Measurements from ENCODE around the gene CRYGS.
A peak's percentile ranks its signal among the peaks of the same experiment; 100 is the strongest.

Gene CRYGS

GRCh38 chr3:186523022-186523421 lies 21.2 kb downstream of the CRYGS start:
- no peak for DNase-seq (ENCODE audit: extremely low spot score)
- TF ChIP-seq, protein P1, sequence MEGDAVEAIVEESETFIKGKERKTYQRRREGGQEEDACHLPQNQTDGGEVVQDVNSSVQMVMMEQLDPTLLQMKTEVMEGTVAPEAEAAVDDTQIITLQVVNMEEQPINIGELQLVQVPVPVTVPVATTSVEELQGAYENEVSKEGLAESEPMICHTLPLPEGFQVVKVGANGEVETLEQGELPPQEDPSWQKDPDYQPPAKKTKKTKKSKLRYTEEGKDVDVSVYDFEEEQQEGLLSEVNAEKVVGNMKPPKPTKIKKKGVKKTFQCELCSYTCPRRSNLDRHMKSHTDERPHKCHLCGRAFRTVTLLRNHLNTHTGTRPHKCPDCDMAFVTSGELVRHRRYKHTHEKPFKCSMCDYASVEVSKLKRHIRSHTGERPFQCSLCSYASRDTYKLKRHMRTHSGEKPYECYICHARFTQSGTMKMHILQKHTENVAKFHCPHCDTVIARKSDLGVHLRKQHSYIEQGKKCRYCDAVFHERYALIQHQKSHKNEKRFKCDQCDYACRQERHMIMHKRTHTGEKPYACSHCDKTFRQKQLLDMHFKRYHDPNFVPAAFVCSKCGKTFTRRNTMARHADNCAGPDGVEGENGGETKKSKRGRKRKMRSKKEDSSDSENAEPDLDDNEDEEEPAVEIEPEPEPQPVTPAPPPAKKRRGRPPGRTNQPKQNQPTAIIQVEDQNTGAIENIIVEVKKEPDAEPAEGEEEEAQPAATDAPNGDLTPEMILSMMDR (IDR thresholded peaks at IDR 0.05; ENCODE audit: control extremely low read depth, extremely low read depth, low read depth, missing control alignments): no peak
- POLR2A ChIA-PET: no interaction called here
- CTCF ChIA-PET: interaction anchor here (0.8 to 7.8 kb wide), 7 partner anchors 10 to 280 kb away, joined by 3 to 68 read pairs (median 3); no protein-coding TSS in a partner anchor

- ChIA-PET POLR2A (interaction anchor here (0.6 to 2.9 kb wide), 2 partner anchors 13 to 14 kb away, joined by 3 to 10 read pairs; no protein-coding TSS in a partner anchor), CTCF (interaction anchor here (1.2 to 7.8 kb wide), 6 partner anchors 8 to 262 kb away, joined by 3 to 68 read pairs (median 31); no protein-coding TSS in a partner anchor)
- TF ChIP-seq, protein P1 (IDR thresholded peaks at IDR 0.05; ENCODE audit: control extremely low read depth, extremely low read depth, low read depth, missing control alignments): no peak
- peak; percentile 59 for DNase-seq (ENCODE audit: extremely low spot score)
These were observed 23.0 kb downstream of the CRYGS start for GRCh38 chr3:186520957-186521842.

- TF ChIP-seq, protein P1 (IDR thresholded peaks at IDR 0.05; ENCODE audit: control extremely low read depth, extremely low read depth, low read depth, missing control alignments): no peak
- no peak for DNase-seq (ENCODE audit: extremely low spot score)
- ChIA-PET POLR2A (interaction anchor here (2.9 kb wide), 1 partner anchor 14 kb away, joined by 10 read pairs; no protein-coding TSS in a partner anchor), CTCF (interaction anchor here (1.2 to 7.8 kb wide), 6 partner anchors 8 to 577 kb away, joined by 3 to 68 read pairs (median 31); no protein-coding TSS in a partner anchor)
These were observed 23.7 kb downstream of the CRYGS start for GRCh38 chr3:186520431-186520830.

DNA sequence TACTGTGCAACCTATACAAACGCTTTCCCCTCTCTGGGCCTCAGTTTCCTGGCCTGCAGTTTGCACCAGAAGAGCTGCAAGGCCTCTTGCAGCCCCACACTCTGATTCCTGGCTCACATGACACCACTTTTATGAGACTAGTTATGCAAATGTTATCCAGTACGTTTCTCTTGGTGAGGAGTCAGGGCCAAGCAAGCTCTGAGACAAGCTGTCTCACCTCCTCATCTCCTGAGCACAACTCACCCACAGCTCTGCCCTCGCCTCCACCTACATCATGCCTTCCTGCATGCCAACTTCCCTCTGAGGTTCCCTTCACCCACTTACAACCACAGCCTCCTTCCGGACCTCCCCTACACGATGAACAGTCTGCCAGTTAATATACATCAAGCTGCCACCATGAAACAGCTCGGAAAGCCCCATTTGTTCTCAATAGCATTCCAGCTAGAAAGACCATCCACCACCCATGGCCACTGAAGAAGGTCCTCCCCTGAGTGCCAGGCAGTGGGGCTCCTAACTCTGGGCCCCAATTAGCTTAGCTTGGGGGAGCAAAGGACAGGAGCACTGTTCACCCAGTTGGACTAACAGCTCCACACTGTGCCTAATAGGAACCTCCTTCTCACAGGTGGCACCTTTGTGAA lies 25.0 kb downstream of the CRYGS start:
- TF ChIP-seq, protein P1 (IDR thresholded peaks at IDR 0.05; ENCODE audit: control extremely low read depth, extremely low read depth, low read depth, missing control alignments): no peak

DNA sequence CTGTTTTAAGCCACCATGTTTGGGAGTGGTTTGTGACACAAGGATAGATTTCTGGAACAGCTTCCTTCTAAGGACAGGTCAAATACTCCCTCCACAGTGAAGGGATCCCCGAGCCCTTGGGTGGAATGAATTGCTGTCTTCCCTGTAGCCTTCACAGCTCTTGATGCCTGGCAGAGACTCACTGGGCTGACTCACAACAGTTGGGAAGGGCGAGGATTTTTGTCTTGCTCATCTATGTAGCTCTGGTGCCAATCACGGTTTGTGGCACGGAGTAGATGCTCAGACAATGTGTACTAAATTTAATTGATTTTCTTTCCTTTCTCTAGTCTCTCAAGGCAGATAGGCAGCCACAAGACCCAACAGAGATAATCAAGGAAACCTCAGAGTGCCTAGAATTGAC lies 27.0 kb downstream of the CRYGS start:
- no peak for DNase-seq (ENCODE audit: extremely low spot score)
- CTCF ChIA-PET: interaction anchor here (1.0 to 7.8 kb wide), 8 partner anchors 9 to 574 kb away, joined by 3 to 68 read pairs (median 10); no protein-coding TSS in a partner anchor
- TF ChIP-seq, protein P1 (IDR thresholded peaks at IDR 0.05; ENCODE audit: control extremely low read depth, extremely low read depth, low read depth, missing control alignments): no peak
- POLR2A ChIA-PET: interaction anchor here (0.7 kb wide), 1 partner anchor 17 kb away, joined by 3 read pairs; no protein-coding TSS in a partner anchor

More for the DNA sequence above, 25.0 kb downstream of the CRYGS start:
- POLR2A ChIA-PET: interaction anchor here (0.7 to 2.9 kb wide), 4 partner anchors 8 to 15 kb away, joined by 3 to 10 read pairs (median 4); no protein-coding TSS in a partner anchor
- CTCF ChIA-PET: interaction anchor here (1.0 to 7.8 kb wide), 14 partner anchors 8 to 575 kb away, joined by 3 to 68 read pairs (median 6); no protein-coding TSS in a partner anchor
- no peak for DNase-seq (ENCODE audit: extremely low spot score)

DNA sequence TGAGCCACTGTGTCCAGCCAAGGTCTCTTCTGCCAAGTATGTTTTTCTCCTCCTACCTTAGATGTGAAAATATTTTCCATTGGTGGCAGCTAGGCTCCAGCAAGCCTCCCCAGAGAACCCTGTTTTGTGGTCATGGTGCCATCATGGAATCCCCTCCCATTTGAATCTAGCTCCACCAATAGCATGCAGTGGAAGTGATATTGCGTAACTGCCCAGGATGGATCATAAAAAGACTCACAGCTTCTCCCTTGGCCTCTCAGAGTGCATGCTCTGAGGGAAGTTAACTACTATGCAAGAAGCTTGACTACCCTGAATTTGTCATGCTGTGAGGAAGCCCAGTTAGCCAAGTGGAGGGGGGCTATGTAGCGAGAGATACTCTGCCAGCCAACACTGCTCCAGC lies 27.5 kb downstream of the CRYGS start:
- no peak for DNase-seq (ENCODE audit: extremely low spot score)
- POLR2A ChIA-PET: interaction anchor here (0.7 kb wide), 1 partner anchor 18 kb away, joined by 3 read pairs; no protein-coding TSS in a partner anchor
- CTCF ChIA-PET: interaction anchor here (1.0 to 7.8 kb wide), 8 partner anchors 9 to 573 kb away, joined by 3 to 68 read pairs (median 10); no protein-coding TSS in a partner anchor
- TF ChIP-seq, protein P1 (IDR thresholded peaks at IDR 0.05; ENCODE audit: control extremely low read depth, extremely low read depth, low read depth, missing control alignments): no peak

All from GM10248 (cell line).